ENCODE data around the gene SEC24D. TPM values are rescaled to one million over a fixed set of nuclear protein-coding genes. Genes with fewer than 3 reads are reported as not detected.

Gene SEC24D
- total and polyA plus RNA-seq, 12 donors: 6.1 to 24.4 (median 12.1) TPM

DNA sequence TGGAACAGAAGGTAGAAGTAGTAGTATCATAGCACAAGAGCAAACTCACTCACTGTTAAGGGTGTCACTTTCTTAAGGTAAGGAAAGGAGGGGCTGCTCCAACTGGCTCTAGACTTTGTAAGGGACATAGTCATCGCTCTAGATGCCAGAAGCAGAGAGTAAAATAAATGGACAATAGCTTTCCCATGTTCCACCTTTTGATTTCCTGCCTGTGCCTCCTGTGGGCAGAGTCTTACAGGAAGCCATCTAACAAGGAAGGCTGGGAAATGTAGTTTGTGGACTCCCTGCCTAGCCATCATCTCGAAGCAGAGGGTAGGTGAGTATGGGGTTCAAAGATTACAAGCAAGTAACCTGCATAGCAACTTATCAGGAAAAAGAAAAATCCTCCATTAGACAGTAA is 152.4 kb downstream of the SEC24D start:
- H3K27ac ChIP-seq: no peak overlapping the region
- no peak for ATAC-seq
- no peaks in the 10 kb centered on the region for H3K27me3 ChIP-seq
- intact Hi-C loops (cut with DNase I): loop anchor here in 4 of 10 donors (5.0 to 10.0 kb wide), 4 partner anchors 96 to 409 kb away; no protein-coding TSS in a partner anchor
- H3K4me1 ChIP-seq: peaks cover 9 to 25% (median 17%) of the 10 kb centered on the region in 9 donors
- no peak for DNase-seq
- H3K9me3 ChIP-seq: no peaks in the 10 kb centered on the region
- TF ChIP-seq, protein P1, sequence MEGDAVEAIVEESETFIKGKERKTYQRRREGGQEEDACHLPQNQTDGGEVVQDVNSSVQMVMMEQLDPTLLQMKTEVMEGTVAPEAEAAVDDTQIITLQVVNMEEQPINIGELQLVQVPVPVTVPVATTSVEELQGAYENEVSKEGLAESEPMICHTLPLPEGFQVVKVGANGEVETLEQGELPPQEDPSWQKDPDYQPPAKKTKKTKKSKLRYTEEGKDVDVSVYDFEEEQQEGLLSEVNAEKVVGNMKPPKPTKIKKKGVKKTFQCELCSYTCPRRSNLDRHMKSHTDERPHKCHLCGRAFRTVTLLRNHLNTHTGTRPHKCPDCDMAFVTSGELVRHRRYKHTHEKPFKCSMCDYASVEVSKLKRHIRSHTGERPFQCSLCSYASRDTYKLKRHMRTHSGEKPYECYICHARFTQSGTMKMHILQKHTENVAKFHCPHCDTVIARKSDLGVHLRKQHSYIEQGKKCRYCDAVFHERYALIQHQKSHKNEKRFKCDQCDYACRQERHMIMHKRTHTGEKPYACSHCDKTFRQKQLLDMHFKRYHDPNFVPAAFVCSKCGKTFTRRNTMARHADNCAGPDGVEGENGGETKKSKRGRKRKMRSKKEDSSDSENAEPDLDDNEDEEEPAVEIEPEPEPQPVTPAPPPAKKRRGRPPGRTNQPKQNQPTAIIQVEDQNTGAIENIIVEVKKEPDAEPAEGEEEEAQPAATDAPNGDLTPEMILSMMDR (IDR thresholded peaks at IDR 0.05): no peak
- no peak overlapping the region for H3K4me3 ChIP-seq
- H3K36me3 ChIP-seq: peaks cover 0 to 12% (median 4%) of the 10 kb centered on the region in 9 donors
- WGBS, 2 donors: 12 to 25% methylated on average over 2 of the region's 2 CpGs

DNA sequence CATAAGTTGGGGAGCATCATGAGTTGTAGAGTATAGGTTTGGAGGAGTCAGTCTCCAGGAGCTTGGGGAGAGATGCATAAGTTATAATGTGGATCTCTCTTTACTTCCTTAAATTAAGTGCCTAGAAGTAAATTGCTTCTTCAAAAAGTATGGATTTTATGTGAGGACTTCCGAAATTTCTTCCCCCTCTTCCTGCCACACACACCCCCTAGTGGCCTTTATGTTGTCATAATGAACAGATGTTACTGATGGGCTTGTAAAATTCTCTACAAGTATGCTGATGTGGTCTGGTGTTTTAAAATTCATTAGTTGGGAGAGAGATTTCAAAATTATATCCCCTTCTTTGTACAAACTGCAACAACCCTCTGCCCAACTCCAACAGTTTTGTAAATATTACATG is 153.0 kb downstream of the SEC24D start:
- DNase-seq (no peak), ATAC-seq (no peak)
- H3K9me3 ChIP-seq: no peaks in the 10 kb centered on the region
- H3K36me3 ChIP-seq: peaks cover 0 to 6% (median 0%) of the 10 kb centered on the region in 9 donors
- no peaks in the 10 kb centered on the region for H3K27me3 ChIP-seq
- 27 to 48% methylated on average over 1 of the region's 1 CpG for WGBS, 2 donors
- intact Hi-C loops (cut with DNase I): loop anchor here in 4 of 10 donors (5.0 to 10.0 kb wide), 4 partner anchors 96 to 408 kb away; no protein-coding TSS in a partner anchor
- peaks cover 9 to 25% (median 17%) of the 10 kb centered on the region in 9 donors for H3K4me1 ChIP-seq
- H3K4me3 ChIP-seq: no peak overlapping the region
- TF ChIP-seq, protein P1 (IDR thresholded peaks at IDR 0.05): peak in 8 of 9 donors; percentile 21 to 61 (median 49)
- H3K27ac ChIP-seq: no peak overlapping the region

DNA sequence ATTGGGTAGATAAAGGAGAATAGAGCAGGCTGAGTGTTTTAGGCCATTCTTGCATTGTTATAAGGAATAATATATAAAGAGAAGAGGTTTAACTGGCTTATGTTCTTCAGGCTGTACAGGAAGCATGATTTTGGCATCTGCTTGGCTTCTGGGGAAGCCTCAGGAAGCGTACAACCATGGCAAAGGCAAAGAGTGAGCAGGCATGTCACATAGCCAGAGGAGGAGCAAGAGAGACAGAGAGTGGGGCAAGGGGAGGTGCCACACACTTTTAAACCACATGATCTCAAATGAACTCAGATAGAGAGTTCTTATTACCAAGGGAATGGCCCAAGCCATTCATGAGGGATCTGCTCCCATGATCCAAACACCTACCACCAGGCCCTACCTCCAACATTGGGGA is 155.1 kb downstream of the SEC24D start:
- no peak overlapping the region for H3K27ac ChIP-seq
- H3K4me3 ChIP-seq: no peak overlapping the region
- no peaks in the 10 kb centered on the region for H3K9me3 ChIP-seq
- H3K36me3 ChIP-seq: no peaks in the 10 kb centered on the region
- DNase-seq (no peak), ATAC-seq (no peak)
- no peaks in the 10 kb centered on the region for H3K27me3 ChIP-seq
- TF ChIP-seq, protein P1 (IDR thresholded peaks at IDR 0.05): no peak
- 61 to 71% methylated on average over 1 of the region's 1 CpG for WGBS, 2 donors
- peaks cover 0 to 9% (median 0%) of the 10 kb centered on the region in 9 donors for H3K4me1 ChIP-seq
- intact Hi-C loops (cut with DNase I): loop anchor here in 4 of 10 donors (5.0 to 10.0 kb wide), 4 partner anchors 94 to 406 kb away; no protein-coding TSS in a partner anchor

DNA sequence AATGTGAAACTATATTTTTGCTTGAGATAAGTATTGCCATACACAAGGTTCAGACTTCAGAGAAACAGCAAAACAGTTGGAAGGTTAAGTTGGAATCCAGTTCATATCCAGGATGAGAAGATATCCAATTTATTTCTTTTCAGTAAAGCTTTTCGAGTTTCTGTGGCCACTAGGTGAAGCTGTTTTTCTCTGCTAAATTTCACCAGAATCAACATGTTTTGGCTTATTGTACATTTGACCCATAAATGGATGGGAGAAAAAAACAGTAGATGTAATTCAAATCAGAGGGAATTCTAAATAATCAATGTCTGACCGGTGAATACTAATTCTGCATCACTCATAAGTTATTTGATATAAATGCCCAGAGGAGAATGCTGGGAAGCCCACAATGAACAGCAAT is 159.8 kb downstream of the SEC24D start:
- Histone ChIP-seq H3K9me3 (no peaks in the 10 kb centered on the region), H3K4me3 (no peak overlapping the region), H3K4me1 (no peaks in the 10 kb centered on the region), H3K36me3 (no peaks in the 10 kb centered on the region), H3K27me3 (no peaks in the 10 kb centered on the region), H3K27ac (no peak overlapping the region)
- intact Hi-C loops (cut with DNase I): loop anchor here in 1 of 10 donors (10.0 kb wide), 1 partner anchor 391 kb away; no protein-coding TSS in a partner anchor
- 70 to 74% methylated on average over 2 of the region's 2 CpGs for WGBS, 2 donors
- TF ChIP-seq, protein P1 (IDR thresholded peaks at IDR 0.05): no peak
- no peak for DNase-seq
- no peak for ATAC-seq

Other genes with a start within 250 kb of the SEC24D start
- gene METTL14, start 150.7 kb downstream of the SEC24D start, total RNA-seq: 10 to 100 TPM; 28.4 to 37.2 (median 32.7) TPM
- 1 to 10 TPM; 4.8 to 5.0 TPM for gene METTL14, start 150.7 kb downstream of the SEC24D start, polyA plus RNA-seq
- 100 to 1,000 TPM; 197 to 405 (median 267) TPM for gene SYNPO2, start 52.7 kb upstream of the SEC24D start, total RNA-seq
- 10 to 100 TPM; 27.5 to 29.1 TPM for gene SYNPO2, start 52.7 kb upstream of the SEC24D start, polyA plus RNA-seq